Activated T-helper 1 cell treated with anti-CD3 and anti-CD28 coated beads, Interleukin-12 subunit alpha, Interleukin-12 subunit beta, Interleukin-2, Interleukin-4 antibody, amounts not matched to agents 30 ng/mL and 10 ng/mL and 1 ng/mL, durations not matched to agents 14 hours and 24 hours and 36 hours (primary cell): ENCODE data around the gene FMN2. TPM values are rescaled to one million over a fixed set of nuclear protein-coding genes. Genes with fewer than 3 reads are reported as not detected.

Experiments
- DNase-seq: peaks from one replicate; pipeline ENCODE4 v3.0.0; 2021; ENCODE audit warnings: low spot score
- H3K27ac Mint-ChIP-seq: one replicate; pipeline ENCODE4 v1.8.0; 2021; ENCODE audit warnings: mild to moderate bottlenecking, mixed read lengths
- H3K27me3 Mint-ChIP-seq: one replicate; pipeline ENCODE4 v1.8.0; 2022; ENCODE audit warnings: mild to moderate bottlenecking, moderate library complexity, mixed read lengths; ENCODE audit not compliant: insufficient read depth
- H3K36me3 Mint-ChIP-seq: one replicate; pipeline ENCODE4 v1.8.0; 2021; ENCODE audit warnings: low read depth, mixed read lengths
- H3K4me1 Mint-ChIP-seq: one replicate; pipeline ENCODE4 v1.8.0; 2021; ENCODE audit warnings: low read depth, mixed read lengths
- H3K4me3 Mint-ChIP-seq: one replicate; pipeline ENCODE4 v1.8.0; 2021; ENCODE audit warnings: mild to moderate bottlenecking, moderate library complexity, mixed read lengths
- H3K9me3 Mint-ChIP-seq: one replicate; pipeline ENCODE4 v1.8.0; 2021; ENCODE audit warnings: mixed read lengths
- intact Hi-C: fragments of 100-400 bp; cut with micrococcal nuclease; formaldehyde crosslinking; loops from one replicate; pipeline ENCODE4 v1.15.1; 2024
- total RNA-seq: library from RNA; stranded (reverse); gene quantifications from 2 replicates; pipeline ENCODE4 v1.2.3, GENCODE V29; 2022

FMN2 gene
- total RNA-seq, 1 donor from 2014 or later, result not detected

DNA sequence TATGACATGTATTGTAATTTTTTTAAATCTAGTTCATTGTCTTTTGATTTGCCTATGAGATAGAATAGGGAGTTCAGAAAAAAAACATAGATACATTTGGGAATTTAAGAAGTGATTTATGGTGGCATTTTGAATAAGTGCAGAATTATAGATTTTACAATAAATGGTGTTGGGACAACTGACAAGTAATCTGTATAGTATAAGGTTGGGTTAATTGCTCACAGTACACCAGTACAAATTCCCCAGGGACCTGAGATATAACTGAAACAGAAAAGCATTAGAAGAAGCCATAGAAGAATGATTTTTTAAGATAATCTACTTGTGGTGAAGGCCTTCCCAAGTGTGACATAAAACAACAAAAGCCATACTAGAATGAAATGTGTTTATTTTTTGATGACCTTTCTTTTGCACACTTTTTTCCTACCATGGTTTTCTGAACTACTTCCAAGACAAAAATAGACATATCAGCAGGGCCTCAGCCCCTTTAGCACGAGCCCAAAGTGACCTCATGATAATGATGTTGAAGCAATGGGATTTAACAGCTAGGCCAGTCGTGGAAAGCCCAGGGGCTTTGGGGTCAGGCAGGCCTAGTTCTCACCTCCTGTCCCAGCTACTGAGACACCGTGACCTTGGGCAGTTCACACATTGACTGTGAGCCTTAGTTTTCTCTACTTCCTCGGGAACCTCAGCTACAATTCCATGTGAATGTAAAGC is 432.8 kb downstream of the FMN2 start:
- Mint-ChIP-seq H3K36me3 (no peaks in the 10 kb centered on the region), H3K4me3 (no peak overlapping the region), H3K4me1 (no peaks in the 10 kb centered on the region), H3K9me3 (no peaks in the 10 kb centered on the region), H3K27ac (no peak overlapping the region), H3K27me3 (peaks cover 2% of the 10 kb centered on the region)
- intact Hi-C loops, result no loop called here
- no peak for DNase-seq
